Measurements from ENCODE around the gene EYS. TPM values are rescaled to one million over a fixed set of nuclear protein-coding genes. Genes with fewer than 3 reads are reported as not detected.

Gene EYS
- total and polyA plus RNA-seq, 8 donors: 0.55 to 0.58 TPM; not detected in 6

- no peak overlapping the region for H3K27ac ChIP-seq
- intact Hi-C loops (cut with DNase I; ENCODE audit: low total_unique reads): no loop called here
- no peaks in the 10 kb centered on the region for H3K36me3 ChIP-seq
- 56 to 67% (median 61%) methylated on average over 1 of the region's 1 CpG for WGBS, 5 donors
- no peaks in the 10 kb centered on the region for H3K27me3 ChIP-seq
- no peaks in the 10 kb centered on the region for H3K9me3 ChIP-seq
- no peak overlapping the region for H3K4me3 ChIP-seq
- no peak for TF ChIP-seq CTCF (IDR thresholded peaks at IDR 0.05)
- no peak for TF ChIP-seq POLR2A (IDR thresholded peaks at IDR 0.05)
- no peak for TF ChIP-seq POLR2AphosphoS5 (IDR thresholded peaks at IDR 0.05)
- TF ChIP-seq EP300 (IDR thresholded peaks at IDR 0.05): no peak
- DNase-seq: no peak
- no peaks in the 10 kb centered on the region for H3K4me1 ChIP-seq
Observed at GRCh38 chr6:64969139-64969538, 737.9 kb downstream of the EYS start.

GRCh38 chr6:64955435-64955848 is 751.6 kb downstream of the EYS start:
- Histone ChIP-seq H3K4me1 (no peaks in the 10 kb centered on the region), H3K9me3 (peaks cover 0 to 9% (median 0%) of the 10 kb centered on the region in 4 donors), H3K27me3 (no peaks in the 10 kb centered on the region), H3K4me3 (no peak overlapping the region), H3K27ac (no peak overlapping the region), H3K36me3 (no peaks in the 10 kb centered on the region)
- DNase-seq: no peak
- TF ChIP-seq POLR2AphosphoS5 (IDR thresholded peaks at IDR 0.05): no peak
- TF ChIP-seq CTCF (IDR thresholded peaks at IDR 0.05): no peak
- no peak for TF ChIP-seq EP300 (IDR thresholded peaks at IDR 0.05)
- WGBS, 5 donors: 65 to 85% (median 77%) methylated on average over 7 of the region's 7 CpGs
- intact Hi-C loops (cut with DNase I; ENCODE audit: low total_unique reads): no loop called here

GRCh38 chr6:64949257-64949656 is 757.8 kb downstream of the EYS start:
- no peak overlapping the region for H3K4me3 ChIP-seq
- WGBS, 5 donors: 49 to 71% (median 56%) methylated on average over 2 of the region's 2 CpGs
- H3K36me3 ChIP-seq: no peaks in the 10 kb centered on the region
- H3K27me3 ChIP-seq: no peaks in the 10 kb centered on the region
- no peak overlapping the region for H3K27ac ChIP-seq
- intact Hi-C loops (cut with DNase I; ENCODE audit: low total_unique reads): no loop called here
- H3K4me1 ChIP-seq: no peaks in the 10 kb centered on the region
- no peak for DNase-seq
- TF ChIP-seq EP300 (IDR thresholded peaks at IDR 0.05): no peak
- TF ChIP-seq POLR2A (IDR thresholded peaks at IDR 0.05): no peak
- no peak for TF ChIP-seq POLR2AphosphoS5 (IDR thresholded peaks at IDR 0.05)
- no peak for TF ChIP-seq CTCF (IDR thresholded peaks at IDR 0.05)
- no peaks in the 10 kb centered on the region for H3K9me3 ChIP-seq

- Histone ChIP-seq H3K9me3 (no peaks in the 10 kb centered on the region), H3K27ac (no peak overlapping the region), H3K4me3 (no peak overlapping the region), H3K4me1 (no peaks in the 10 kb centered on the region), H3K36me3 (no peaks in the 10 kb centered on the region), H3K27me3 (no peaks in the 10 kb centered on the region)
- intact Hi-C loops (cut with DNase I; ENCODE audit: low total_unique reads): no loop called here
- DNase-seq: no peak
- TF ChIP-seq POLR2AphosphoS5 (IDR thresholded peaks at IDR 0.05) (no peak), EP300 (IDR thresholded peaks at IDR 0.05) (no peak), POLR2A (IDR thresholded peaks at IDR 0.05) (no peak), CTCF (IDR thresholded peaks at IDR 0.05) (no peak)
Observed at GRCh38 chr6:64948261-64948660, 758.8 kb downstream of the EYS start.

Measured in stomach (tissue), 9 donors.